Measurements from ENCODE around the gene TAS2R60. TPM values are rescaled to one million over a fixed set of nuclear protein-coding genes. Genes with fewer than 3 reads are reported as not detected.
"Not testable (repeated sequence)": the region's sequence is repeated elsewhere in the genome, so short reads cannot be mapped to it uniquely, and the experiment has no call there.

Gene TAS2R60
- total and polyA plus RNA-seq, 2 of the 4 experiments (the other 2 are of a cell fraction): not detected

DNA sequence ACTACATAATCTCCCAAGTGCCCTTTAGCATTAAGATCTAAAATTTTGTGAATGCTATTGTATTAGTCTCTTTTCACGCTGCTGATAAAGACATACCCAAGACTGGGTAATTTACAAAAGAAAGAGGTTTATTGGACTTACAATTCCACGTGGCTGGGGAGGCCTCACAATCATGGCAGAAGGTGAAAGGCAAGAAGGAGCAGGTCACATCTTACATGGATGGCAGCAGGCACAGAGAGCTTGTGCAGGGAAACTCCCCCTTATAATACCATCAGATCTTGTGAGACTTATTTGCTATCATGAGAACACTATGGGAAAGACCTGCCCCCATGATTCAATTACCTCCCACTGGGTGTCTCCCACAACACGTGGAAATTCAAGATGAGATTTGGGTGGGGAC lies 22.6 kb upstream of the TAS2R60 start:
- BruUV-seq (replicated peaks); intact Hi-C loops (cut with micrococcal nuclease): not testable (repeated sequence)
- no CpG with 5 or more reads among the region's 3 CpGs for WGBS, 2 experiments (ENCODE audit: extremely low coverage in 2 of 2, insufficient read length in 1 of 2)

More for the DNA sequence above, 22.6 kb upstream of the TAS2R60 start:
- H4K5ac ChIP-seq (ENCODE audit: low read depth, low read length); H3K36me3 ChIP-seq (ENCODE audit: control insufficient read depth, insufficient read depth, low read length); H4K20me1 ChIP-seq (ENCODE audit: insufficient read depth, low read length); H3K14ac ChIP-seq (replicated peaks; ENCODE audit: low read depth, low read length); H2AK9ac ChIP-seq (replicated peaks; ENCODE audit: low read depth, low read length, poor library complexity); H2BK15ac ChIP-seq (ENCODE audit: low read depth, low read length); DNase-seq; H2AFZ ChIP-seq (replicated peaks; ENCODE audit: low read length, poor library complexity); H2BK5ac ChIP-seq (ENCODE audit: low read depth, low read length, poor library complexity, severe bottlenecking); H3K4me3 ChIP-seq (ENCODE audit: insufficient read depth, low read depth, low read length); in situ Hi-C loops (cut with MboI; ENCODE audit: low sequenced_read_pairs); H4K91ac ChIP-seq (ENCODE audit: insufficient read depth, low read depth, low read length); H2AK5ac ChIP-seq (ENCODE audit: low read depth, low read length); dilution Hi-C loops (cut with HindIII; ENCODE audit: low sequenced_read_pairs, unreplicated experiment); H3K79me1 ChIP-seq (ENCODE audit: low read depth in 1 of 2, low read length in 2 of 2); H3K4ac ChIP-seq (ENCODE audit: low read depth, low read length); H3K18ac ChIP-seq (ENCODE audit: low read depth, low read length); H4K8ac ChIP-seq (ENCODE audit: low read depth in 2 of 2, low read length in 2 of 2); H3K27ac ChIP-seq (ENCODE audit: insufficient read depth, low read length); H3K23ac ChIP-seq (ENCODE audit: low read depth, low read length); H2BK20ac ChIP-seq (ENCODE audit: low read depth, low read length); H3K9ac ChIP-seq (ENCODE audit: low read depth, low read length); H3K27me3 ChIP-seq (ENCODE audit: control insufficient read depth, insufficient read depth, low read length); H3K9me1 ChIP-seq (ENCODE audit: insufficient read depth, low read length); H2BK120ac ChIP-seq (ENCODE audit: low read depth, low read length); POLR2A ChIA-PET (ENCODE audit: unreplicated experiment); H3K56ac ChIP-seq (ENCODE audit: extremely low read depth, insufficient read depth, low read length); H3K4me2 ChIP-seq (ENCODE audit: low read depth, low read length); H3K4me1 ChIP-seq (ENCODE audit: control insufficient read depth, insufficient read depth, low read length); H3K9me3 ChIP-seq (ENCODE audit: control insufficient read depth, insufficient read depth, low read length); ATAC-seq (ENCODE audit: low read depth): not testable (repeated sequence)
- CTCF ChIA-PET: interaction anchor here (0.6 to 1.5 kb wide), 2 partner anchors 14 to 84 kb away, joined by 4 to 8 read pairs; no protein-coding TSS in a partner anchor

All from IMR-90 (cell line).